Measurements from ENCODE around the gene SRPX.

DNA sequence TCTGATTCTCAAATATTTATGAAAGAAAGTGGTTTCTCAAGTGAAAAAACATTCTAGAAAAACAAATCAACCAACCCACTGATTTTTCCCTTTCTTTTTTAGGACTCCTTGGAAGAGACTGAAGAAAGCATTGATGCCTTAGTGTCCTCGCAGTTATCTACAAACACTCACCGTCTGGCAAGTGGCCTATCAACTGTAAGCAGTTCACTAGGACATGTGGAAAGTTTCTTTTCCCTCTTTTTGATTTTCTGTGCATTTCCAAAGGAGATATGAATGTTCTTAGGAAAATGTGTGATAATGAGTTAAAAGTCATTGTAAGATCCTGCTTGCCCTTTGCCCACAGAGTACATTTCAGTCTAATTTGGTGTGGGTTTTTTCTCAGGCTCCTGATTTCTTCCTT, 118.4 kb downstream of the SRPX start:
- TF ChIP-seq ZNF384 (IDR thresholded peaks at IDR 0.05) (no peak), HDGF (IDR thresholded peaks at IDR 0.05; ENCODE audit: borderline replicate concordance) (no peak)

Data from HEK293T (cell line).